ENCODE measurements around the gene AGAP3.

The AGAP3 gene

DNA sequence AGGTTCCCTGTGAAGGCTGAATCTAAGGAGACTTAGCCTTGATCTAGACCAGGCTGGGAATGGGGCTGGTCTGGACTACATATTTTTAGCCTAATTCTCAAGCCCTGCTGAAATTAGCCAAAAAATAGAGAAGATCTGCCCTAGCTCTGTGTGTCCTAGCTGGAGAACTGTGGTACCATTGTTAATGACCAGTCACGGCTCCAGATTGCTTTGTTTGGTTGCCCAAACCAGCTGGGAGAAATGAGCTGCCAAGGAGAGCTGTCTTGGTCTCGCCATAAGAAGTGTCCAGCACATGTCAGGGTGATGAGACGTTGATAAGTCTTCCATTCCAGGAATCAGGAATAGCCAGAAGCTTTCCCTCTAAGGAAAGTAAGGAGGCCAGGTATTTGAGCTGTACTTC lies 60.5 kb downstream of the AGAP3 start:
- H3K4me3 ChIP-seq (ENCODE audit: low read depth, low read length): no peak overlapping the region
- H3K27me3 ChIP-seq (ENCODE audit: insufficient read depth, low read depth, severe bottlenecking): no peaks in the 10 kb centered on the region
- TF ChIP-seq, protein P1, sequence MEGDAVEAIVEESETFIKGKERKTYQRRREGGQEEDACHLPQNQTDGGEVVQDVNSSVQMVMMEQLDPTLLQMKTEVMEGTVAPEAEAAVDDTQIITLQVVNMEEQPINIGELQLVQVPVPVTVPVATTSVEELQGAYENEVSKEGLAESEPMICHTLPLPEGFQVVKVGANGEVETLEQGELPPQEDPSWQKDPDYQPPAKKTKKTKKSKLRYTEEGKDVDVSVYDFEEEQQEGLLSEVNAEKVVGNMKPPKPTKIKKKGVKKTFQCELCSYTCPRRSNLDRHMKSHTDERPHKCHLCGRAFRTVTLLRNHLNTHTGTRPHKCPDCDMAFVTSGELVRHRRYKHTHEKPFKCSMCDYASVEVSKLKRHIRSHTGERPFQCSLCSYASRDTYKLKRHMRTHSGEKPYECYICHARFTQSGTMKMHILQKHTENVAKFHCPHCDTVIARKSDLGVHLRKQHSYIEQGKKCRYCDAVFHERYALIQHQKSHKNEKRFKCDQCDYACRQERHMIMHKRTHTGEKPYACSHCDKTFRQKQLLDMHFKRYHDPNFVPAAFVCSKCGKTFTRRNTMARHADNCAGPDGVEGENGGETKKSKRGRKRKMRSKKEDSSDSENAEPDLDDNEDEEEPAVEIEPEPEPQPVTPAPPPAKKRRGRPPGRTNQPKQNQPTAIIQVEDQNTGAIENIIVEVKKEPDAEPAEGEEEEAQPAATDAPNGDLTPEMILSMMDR (IDR thresholded peaks at IDR 0.05; ENCODE audit: low read depth, low read length): no peak
- no peaks in the 10 kb centered on the region for H3K9me3 ChIP-seq (ENCODE audit: severe bottlenecking)
- no peak for DNase-seq
- peaks cover 27% of the 10 kb centered on the region for H3K36me3 ChIP-seq
- H3K27ac ChIP-seq: no peak overlapping the region

DNA sequence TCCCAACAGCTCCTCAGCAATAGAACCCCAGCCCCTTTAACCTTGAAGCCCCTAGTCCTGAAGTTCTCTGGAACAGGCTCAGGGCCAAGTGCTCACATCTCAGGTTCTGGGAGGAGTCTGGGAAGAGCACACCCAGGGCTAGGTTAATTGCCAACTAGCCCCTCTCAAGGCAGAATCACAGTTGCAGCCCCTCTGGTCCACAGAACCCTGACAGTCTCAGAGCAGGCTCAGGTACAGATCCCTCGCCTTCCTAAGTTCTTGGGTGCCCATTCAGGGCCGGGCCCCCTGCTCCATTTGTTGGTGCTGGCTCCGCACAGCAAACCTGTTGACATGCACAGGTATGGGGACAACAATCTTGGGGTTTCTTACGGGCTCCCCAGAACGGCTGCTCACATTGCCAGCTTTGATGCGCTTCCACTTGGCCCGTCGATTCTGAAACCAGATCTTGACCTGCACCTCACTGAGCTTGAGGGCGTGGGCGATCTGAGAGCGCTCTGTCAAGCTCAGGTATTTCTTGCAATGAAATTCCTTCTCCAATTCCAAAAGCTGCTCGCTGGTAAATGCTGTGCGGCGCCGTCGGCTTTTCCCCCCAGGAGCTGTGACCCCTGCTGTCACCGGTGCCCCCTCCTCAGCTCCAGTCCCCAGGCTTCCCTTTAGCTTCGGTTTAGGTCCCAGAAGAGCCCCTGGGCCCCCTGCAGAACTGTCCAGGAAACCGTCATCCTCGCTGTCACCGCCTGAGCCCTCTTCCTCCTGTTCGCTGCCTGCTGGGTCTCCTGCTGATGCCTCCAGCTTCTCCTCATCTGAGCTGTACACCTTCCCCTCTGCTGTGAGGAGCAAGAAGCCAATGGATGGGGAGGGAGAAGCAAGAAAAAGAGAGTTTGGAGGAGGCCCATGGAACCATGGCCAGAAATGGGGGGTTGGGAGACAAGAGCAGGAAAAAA lies 62.3 kb downstream of the AGAP3 start:
- Histone ChIP-seq H3K4me3 (ENCODE audit: low read depth, low read length) (no peak overlapping the region), H3K27ac (no peak overlapping the region), H3K9me3 (ENCODE audit: severe bottlenecking) (no peaks in the 10 kb centered on the region), H3K27me3 (ENCODE audit: insufficient read depth, low read depth, severe bottlenecking) (no peaks in the 10 kb centered on the region), H3K36me3 (peaks cover 9% of the 10 kb centered on the region)
- no peak for DNase-seq
- TF ChIP-seq, protein P1 (IDR thresholded peaks at IDR 0.05; ENCODE audit: low read depth, low read length): no peak

DNA sequence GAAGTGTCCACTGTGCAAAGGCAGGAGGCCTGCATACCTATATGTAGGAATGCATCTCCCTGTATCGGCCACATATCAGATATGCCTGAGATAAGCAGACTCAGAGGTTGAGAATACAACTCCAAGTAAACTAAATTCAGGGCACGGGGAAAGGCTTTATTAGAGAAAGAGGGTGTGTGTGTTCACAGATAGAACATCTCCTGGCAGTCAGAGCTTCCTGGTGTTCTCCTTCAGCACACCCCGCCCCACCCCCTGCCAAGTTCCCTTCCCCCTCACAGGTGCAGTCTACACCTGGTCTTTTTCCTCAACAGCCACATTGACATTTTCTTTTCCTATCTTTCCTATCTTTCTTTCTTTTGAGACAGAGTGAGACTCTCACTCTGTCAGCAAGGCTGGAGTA lies 64.1 kb downstream of the AGAP3 start:
- DNase-seq: no peak

DNA sequence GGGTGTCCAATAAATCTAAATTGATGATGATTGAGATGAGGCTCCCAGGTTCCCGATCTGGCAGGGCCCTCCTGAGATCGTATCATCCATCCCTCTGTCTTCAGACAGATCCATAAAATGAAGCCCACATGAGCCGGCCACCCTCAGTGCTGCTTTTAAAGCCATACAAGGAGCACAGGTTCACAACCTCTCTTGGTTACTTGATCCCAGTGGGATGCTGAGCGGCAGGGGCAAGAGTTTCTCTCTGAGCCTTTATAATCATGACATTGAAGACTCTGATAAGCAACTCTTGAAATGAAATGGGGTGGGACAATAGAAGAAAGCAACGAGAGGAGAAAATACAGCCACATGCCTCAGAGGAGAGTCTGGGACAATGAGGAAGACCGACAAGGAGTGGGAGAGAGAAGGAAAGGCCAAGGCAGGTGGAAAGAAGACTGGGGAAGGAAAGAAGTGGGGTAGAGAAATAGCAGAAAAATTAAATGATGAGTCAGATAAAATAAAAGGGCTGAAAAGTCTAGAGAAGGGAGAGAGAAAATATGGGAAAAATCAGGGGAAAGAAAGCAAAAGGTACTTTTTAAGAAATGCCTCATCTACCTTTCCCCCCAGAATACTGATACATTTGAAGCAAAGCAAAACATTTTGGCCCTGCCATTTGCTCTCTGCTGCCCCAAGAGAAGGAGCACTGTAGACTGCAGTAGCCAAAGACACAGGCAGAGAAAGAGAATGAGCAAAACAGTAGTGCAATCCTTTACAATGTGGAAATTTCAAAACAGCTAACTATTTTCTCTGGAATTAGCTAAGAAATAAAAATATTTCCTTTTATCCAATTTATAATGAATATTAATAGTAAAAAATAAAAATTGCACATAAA lies 66.6 kb downstream of the AGAP3 start:
- Histone ChIP-seq H3K4me3 (ENCODE audit: low read depth, low read length) (no peak overlapping the region), H3K27me3 (ENCODE audit: insufficient read depth, low read depth, severe bottlenecking) (no peaks in the 10 kb centered on the region)

More for the DNA sequence above, 64.1 kb downstream of the AGAP3 start:
- Histone ChIP-seq H3K9me3 (ENCODE audit: severe bottlenecking) (no peaks in the 10 kb centered on the region), H3K36me3 (no peaks in the 10 kb centered on the region), H3K27ac (no peak overlapping the region), H3K27me3 (ENCODE audit: insufficient read depth, low read depth, severe bottlenecking) (no peaks in the 10 kb centered on the region), H3K4me3 (ENCODE audit: low read depth, low read length) (no peak overlapping the region)
- TF ChIP-seq, protein P1 (IDR thresholded peaks at IDR 0.05; ENCODE audit: low read depth, low read length): no peak

DNA sequence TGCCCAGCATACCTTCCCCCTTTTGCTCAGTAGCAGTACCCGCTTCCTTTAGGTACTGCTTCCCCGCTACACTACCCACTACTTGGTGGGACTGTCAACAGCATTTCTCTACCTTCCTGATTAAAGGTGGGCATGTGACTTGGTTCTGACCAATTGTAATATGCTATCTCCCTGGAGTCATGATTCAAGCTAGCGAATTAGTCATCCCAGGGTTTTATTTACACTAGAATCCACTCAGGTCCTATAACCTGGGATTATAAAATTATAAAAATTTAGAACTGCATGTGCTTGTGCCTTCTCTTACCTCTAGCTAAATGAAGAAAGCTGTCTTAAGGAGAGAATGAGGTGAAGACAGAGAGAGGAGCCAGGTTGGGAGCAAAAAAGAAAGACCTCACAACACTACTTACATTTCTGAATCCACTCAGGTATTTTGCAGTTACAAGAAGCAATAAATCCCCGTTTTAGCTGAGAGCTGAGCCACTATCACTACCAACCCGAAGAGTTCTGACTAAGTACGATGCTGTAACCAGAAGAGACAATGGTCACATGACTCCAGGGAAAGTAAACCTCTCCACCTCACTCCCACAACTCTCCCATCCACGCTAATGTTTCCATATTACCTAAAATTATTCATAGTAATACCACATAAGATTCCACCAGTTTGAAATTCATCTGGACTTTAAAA lies 71.5 kb downstream of the AGAP3 start:
- TF ChIP-seq, protein P1 (IDR thresholded peaks at IDR 0.05; ENCODE audit: low read depth, low read length): no peak
- no peaks in the 10 kb centered on the region for H3K36me3 ChIP-seq
- H3K27me3 ChIP-seq (ENCODE audit: insufficient read depth, low read depth, severe bottlenecking): no peaks in the 10 kb centered on the region
- H3K4me3 ChIP-seq (ENCODE audit: low read depth, low read length): no peak overlapping the region
- H3K27ac ChIP-seq: no peak overlapping the region
- H3K9me3 ChIP-seq (ENCODE audit: severe bottlenecking): no peaks in the 10 kb centered on the region
- DNase-seq: no peak

More for the DNA sequence above, 66.6 kb downstream of the AGAP3 start:
- Histone ChIP-seq H3K36me3 (no peaks in the 10 kb centered on the region), H3K27ac (no peak overlapping the region), H3K9me3 (ENCODE audit: severe bottlenecking) (no peaks in the 10 kb centered on the region)
- no peak for DNase-seq
- TF ChIP-seq, protein P1 (IDR thresholded peaks at IDR 0.05; ENCODE audit: low read depth, low read length): no peak
